GM18861 (cell line): ENCODE measurements around the gene RAB1A.
A peak's percentile ranks its signal among the peaks of the same experiment; 100 is the strongest.

Experiments
- ATAC-seq: cut with Tn5 transposase; IDR thresholded peaks from one replicate; pipeline ENCODE4 v1.9.1; 2021; ENCODE audit not compliant: unreplicated experiment

RAB1A gene

DNA sequence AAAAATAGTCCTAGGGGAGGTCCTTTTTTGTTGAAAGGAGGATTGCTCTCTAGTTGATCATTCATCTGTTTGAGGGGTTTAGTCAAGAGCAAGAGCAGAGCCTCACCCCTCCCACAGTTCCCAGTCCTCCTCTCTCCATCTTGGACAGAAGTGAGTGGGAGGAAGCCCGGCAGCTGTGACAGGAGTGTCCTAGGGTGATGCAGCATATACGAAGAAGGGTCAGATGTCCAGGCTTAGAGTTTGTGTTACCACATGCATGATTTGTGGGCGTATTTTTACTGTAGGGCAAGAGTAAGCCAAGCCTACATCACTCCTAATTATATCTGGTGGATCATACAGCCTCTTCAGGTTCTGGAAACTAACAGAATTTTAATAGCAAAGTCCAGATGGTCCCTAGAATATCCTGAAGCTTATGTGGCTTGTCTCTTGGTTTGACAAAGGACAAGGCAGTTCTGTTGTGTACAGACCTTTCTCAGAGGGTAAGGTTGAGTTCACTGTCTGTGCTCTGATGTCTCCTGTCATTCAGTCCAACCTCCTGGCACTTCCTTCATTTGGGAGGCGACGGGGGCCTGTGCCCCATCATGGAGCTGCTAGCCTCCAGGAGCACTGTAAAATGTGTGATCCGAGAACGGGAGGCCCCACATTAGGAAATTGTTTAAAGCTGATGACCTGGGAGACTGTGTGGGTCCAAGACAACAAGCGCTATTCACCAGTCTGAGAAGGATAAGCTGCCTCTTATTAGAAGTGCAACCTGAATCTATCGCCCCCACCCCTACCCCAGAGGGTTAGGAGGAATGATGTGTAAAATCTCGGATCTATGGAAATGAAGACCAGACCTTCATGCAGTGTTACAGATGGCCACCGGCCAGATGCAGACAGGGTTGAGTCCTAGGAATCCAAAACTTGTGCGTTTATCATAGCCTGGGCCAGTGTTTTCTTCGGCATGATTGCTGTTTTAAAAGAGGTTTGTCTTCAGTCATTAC lies 66.8 kb downstream of the RAB1A start:
- no peak for ATAC-seq

DNA sequence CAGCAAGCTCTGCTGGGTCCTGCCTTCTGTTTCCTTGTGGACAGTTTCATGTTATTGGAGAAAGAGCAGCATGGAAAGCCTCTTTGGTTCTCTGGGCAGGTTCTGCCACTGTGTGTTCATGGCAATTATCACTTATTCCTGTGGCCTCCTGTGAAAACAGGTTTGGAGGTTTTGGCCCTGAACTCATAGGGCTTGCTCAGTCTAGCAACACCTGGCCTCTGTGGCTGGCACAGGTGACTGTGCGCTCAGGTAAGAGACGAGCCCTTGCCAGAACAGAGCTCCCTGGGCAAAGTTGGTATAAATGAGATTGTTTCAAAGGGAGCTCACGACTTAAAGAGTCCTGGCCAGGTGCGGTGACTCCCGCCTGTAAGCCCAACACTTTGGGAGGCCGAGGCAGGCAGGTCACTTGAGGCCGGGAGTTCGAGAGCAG lies 68.0 kb downstream of the RAB1A start:
- no peak for ATAC-seq

DNA sequence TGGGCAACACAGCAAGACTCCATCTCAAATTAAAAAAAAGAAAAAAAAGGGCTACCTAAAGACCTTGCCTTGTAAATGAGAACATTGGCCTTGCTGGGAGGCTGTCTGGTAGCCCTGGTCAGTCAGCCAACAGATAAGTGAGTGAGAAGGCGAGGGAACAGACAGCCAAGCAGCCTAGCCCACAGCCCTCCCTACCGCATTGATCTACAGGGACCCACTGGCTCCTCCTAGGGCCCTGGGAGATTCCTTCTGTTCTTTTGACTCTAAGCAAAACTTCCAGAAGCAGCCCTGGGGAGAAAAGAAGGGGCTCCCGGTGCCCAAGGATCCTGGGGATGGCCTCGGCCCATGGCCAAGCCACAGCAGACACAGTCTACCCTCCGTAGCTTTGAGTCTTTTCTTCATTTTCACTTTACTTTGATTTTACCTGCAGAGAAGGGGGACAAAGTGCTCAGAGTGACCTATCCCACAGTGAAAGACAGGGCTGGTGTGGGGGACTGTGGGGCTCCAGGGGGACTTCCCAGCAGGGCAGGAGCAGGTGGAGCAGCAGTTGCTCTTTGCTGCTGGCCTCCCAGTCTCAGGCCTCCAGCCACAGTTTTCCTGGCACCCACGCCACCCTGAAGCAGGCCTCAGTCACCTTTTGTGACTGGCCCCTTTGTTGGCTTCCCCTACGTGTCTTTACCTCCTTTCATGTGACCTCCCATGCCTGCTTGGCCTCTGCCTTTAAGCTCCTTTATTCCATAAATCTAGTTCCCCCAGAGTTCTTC lies 68.6 kb downstream of the RAB1A start:
- ATAC-seq: no peak

GRCh38 chr2:65059071-65059470 lies 70.8 kb downstream of the RAB1A start:
- ATAC-seq: no peak

- ATAC-seq: peak; percentile 22
Observed at GRCh38 chr2:65057391-65058052, 72.4 kb downstream of the RAB1A start.

DNA sequence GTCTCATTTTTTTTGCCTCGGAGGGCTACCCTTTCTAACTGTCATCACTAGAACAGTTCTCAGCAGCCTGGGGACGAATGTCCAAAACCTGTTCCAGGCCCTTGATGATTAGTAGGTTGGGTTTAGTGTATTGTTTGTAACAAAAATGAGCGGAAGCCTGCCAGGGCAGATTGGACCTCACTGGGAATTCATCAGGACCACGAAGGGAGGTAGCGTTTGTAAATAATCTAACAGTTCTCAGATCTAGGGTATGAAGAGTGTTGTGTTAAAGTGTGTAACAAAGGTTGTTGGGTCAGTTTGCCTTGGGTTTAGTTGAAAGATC lies 72.9 kb downstream of the RAB1A start:
- ATAC-seq: no peak

GRCh38 chr2:65056215-65057053 lies 73.5 kb downstream of the RAB1A start, which contains the start of gene CEP68:
CEP68 (plus strand) TSS chr2:65056416; CDS start chr2:65069445, 13,029 bp downstream.
- ATAC-seq: peak; percentile 63

GRCh38 chr2:65055422-65056214 lies 74.3 kb downstream of the RAB1A start:
- peak; percentile 13 for ATAC-seq

DNA sequence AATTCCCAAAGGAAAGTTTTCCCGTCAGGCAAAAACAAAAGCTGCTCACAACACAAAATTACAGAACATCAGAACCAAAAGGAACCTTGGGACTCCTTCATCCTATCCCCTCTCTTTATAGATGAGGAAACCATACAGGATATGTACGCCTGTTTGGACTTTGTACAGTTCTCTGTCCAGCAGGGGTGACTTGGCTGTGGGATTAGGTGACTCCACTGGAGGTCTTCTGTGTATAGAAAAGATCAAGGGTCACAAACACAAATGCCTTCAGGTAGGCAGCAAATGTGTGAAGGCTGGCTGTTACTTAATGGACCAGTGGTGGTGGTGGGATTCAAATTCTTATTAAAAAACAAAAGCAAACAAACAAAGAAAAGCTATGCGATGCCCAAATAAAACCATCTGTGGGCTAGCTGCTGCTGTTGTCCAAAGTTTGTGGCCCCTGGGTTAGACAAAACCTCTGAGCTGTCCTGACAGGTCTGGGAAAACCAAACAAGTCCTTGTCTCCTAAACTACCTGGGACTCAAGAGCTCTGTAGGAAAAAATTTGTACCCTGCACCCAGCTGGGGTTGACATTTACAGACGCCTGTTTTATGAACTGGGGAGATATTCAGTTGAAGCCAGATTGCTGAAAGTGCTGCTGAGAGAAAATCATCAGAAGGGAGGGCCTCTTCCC lies 75.0 kb downstream of the RAB1A start:
- ATAC-seq: no peak

DNA sequence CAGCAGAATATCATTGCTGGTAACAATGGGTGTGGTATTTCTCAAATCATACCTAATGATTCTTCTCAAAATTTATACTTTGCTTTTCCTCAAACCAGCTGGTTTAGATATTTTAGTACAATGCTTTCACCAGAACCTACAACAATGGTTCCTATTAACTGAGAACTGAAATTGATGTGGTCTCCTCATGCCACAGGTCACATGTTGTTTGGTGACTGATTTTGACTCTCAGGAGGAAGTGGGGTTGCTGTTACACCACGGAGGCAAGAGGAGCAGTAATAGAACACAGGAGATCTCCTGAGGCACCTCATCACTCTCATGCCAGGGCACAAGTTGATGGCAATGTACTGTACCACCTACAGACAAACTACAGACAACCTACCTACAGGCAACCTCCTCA lies 76.7 kb downstream of the RAB1A start:
- peak; percentile 62 for ATAC-seq

DNA sequence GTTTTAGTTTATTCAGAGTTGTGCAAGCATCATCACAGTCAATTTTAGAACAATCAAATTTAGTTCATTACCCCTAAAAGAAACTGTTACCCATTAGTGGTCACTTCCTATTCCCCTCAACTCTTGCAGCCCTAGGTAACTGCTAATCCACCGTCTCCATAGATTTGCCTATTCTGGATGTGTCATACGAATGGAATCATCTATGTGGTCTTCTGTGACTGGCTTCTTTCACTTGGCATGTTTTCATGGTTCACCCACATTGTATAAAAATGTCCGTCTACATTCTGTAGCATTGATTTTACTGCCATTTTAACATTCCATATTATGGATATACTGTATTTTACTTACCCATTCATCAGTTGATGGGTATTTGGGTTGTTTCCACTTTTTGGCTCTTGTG lies 79.0 kb downstream of the RAB1A start:
- ATAC-seq: no peak

DNA sequence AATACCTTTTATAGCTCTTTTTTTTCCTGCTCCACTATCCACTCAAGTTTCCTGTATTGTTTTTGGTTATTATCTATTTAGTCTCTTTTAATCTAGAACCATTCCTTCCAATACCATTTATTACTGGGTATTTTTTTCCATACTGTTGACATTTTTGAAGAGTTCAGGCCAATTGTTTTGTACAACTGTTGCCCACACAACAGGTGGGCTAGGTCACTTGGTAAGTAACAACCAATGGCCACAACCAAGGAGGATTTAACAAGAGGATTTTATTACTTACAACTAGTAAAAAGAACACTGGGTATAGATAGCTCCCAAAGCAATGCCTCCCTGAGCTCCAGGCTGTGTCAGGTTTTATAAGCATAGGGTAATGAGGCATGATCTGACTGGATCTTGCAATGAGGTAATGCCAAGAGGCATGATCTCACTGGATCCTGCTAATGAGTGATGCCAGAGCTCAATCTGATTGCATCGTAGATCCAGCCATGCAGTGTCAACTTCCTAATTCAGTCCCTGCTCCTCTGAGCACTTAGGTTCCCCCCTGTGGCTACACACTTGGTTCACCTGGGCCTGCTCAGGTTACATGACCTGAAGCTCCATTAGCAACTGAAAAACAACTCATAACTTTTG lies 80.8 kb downstream of the RAB1A start:
- no peak for ATAC-seq

DNA sequence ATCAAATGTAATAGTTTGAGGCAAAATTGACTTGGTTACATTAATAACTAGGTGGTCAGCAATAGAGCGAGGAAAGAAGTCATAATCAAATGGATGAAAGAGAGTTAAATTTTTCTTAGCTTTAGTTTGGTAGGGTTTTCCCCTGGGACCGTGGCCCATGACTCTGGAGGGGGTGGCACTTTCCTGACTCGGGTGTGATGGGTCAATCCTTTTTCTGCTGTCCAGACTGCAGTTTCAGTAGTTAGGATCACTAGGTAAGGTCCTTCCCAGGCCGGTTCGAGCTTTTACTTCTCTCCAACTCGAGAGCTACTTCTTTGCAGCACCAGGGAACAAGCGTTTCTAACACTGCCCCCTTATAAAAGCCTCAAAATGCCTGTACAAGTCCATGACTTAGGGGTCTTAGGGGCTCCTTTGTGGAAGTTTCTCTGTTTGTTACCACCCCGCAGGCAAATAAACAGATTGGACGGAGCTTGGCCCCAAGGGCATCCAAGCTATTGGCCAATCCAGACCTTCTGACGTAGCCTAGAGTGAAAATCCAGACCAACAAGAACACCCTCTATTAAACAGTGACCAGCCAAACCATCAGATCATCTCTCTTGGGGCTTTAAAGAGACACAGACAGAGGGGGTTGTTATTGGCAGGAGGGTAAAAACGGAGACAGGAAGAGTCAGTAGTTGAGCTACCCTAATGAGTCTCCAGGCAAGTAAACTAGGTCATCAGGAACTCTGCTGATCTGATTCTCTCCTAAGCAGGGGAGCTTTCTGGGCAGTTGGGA lies 83.1 kb downstream of the RAB1A start:
- no peak for ATAC-seq

GRCh38 chr2:65045651-65046050 lies 84.3 kb downstream of the RAB1A start:
- ATAC-seq: no peak

DNA sequence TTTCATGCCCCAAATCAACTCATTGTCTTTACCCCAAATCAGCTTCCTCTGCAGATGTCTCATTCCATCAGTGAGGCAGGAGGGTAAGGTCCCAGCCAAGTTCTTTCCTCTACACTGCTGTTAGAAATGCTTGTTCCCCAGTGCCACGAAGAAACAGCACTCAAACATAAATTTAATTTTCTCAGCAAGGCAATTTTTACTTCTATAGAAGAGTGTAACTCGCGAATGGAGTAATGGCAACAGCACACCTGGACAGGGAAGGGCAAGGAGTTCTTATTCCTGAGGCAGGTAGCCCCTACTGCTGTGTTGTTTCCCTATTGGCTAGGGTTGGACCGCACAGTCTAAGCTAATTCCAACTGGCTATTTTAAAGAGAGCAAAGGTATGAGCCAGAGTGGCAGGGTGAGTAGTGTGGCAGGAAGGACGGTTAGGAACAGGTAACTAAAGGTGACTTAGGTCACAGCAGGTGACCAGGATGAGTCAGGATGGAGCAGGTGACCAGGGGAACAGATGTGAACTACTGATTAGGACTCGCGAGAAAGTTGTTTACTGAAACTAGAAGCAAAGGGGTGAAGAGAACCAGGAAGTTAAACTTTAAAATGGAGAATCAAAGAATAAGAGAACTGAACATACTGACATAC lies 85.7 kb downstream of the RAB1A start:
- no peak for ATAC-seq

- ATAC-seq: no peak
Observed at GRCh38 chr2:65043001-65043400, 86.9 kb downstream of the RAB1A start.

DNA sequence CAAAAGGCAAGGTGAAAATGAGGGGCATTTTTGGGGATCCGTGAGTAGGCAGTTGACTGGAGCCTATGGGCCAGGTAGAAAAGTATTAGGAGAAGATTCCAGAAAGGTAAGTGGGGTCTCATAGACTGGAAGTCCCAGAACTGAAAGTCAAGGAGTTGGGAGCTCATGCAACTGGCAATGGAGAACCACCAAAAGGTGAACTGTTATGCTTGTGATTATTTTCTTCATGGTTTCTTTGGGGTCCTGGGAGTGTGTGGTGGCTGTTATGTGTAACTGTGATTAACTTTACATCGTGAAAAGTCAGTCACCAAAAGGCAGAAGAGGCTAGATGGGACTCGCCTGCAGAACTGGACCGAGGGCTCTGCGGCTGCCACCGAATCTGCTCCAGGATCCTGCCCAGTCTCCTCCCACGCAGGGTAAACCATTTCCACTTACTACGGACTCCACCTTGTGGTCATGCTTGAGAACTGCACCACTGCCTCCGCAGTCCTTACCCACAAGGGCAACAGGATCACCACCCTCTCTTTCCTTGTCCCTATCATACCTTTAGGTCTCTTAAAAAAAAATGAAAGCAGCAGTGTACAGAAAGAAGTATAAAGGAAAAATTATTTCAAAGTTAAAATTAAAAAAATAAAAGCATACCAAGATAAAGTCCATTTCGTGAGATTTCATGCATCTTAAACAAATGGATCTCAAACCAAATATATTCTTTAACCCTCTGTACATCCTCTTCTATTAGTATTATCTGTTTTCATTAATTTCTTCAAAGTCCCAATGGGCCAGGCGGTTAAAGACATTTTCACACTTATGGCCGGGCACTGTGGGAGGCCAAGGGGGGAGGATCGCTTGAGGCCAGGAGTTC lies 89.3 kb downstream of the RAB1A start:
- peak; percentile 73 for ATAC-seq
